Neural cell (in vitro differentiated cells): Measurements from ENCODE around the gene B4GALNT4. TPM values are rescaled to one million over a fixed set of nuclear protein-coding genes. Genes with fewer than 3 reads are reported as not detected.

Source experiments
- H2AFZ ChIP-seq: fragments of 200-600, 300-800 bp; sonication (generic), shearing (Covaris generic); 2 replicates; pipeline ENCODE4 v1.6.0; 2014; ENCODE audit warnings: low read depth, mild to moderate bottlenecking, antibody characterized with exemption, low read length, moderate library complexity
- H3F3A ChIP-seq: fragments of 200-600 bp; shearing (Covaris generic); 2 replicates; pipeline ENCODE4 v1.6.1; 2016; ENCODE audit warnings: mild to moderate bottlenecking, moderate library complexity, mixed read lengths, antibody characterized with exemption, low read length; ENCODE audit not compliant: insufficient read depth, poor library complexity, severe bottlenecking
- H3K27ac ChIP-seq: fragments of 200-600, 300-800 bp; sonication (generic), shearing (Covaris generic); 2 replicates; pipeline ENCODE4 v1.5.1; 2014; ENCODE audit warnings: mild to moderate bottlenecking, low read length, moderate library complexity
- H3K27me3 ChIP-seq: fragments of 300-800, 200-600 bp; sonication (generic), shearing (Covaris generic); 2 replicates; pipeline ENCODE4 v1.6.0; 2014; ENCODE audit warnings: mild to moderate bottlenecking, low read depth, low read length, moderate library complexity; ENCODE audit not compliant: insufficient read depth
- H3K36me3 ChIP-seq: fragments of 300-800, 200-600 bp; sonication (generic), shearing (Covaris generic); 2 replicates; pipeline ENCODE4 v1.5.1; 2014; ENCODE audit warnings: mild to moderate bottlenecking, antibody characterized with exemption, low read length, moderate library complexity; ENCODE audit not compliant: insufficient read depth
- H3K4me2 ChIP-seq: fragments of 300-800, 200-600 bp; sonication (generic), shearing (Covaris generic); 2 replicates; pipeline ENCODE4 v1.6.0; 2014; ENCODE audit warnings: mild to moderate bottlenecking, low read length
- H3K4me3 ChIP-seq: fragments of 300-800, 200-600 bp; sonication (generic), shearing (Covaris generic); 2 replicates; pipeline ENCODE4 v1.5.1; 2014; ENCODE audit warnings: mild to moderate bottlenecking, low read length, moderate library complexity
- H3K79me2 ChIP-seq: fragments of 200-600 bp; shearing (Covaris generic); replicated peaks from 2 replicates; pipeline ENCODE4 v1.6.0; 2014; ENCODE audit warnings: mild to moderate bottlenecking, low read length, moderate library complexity; ENCODE audit not compliant: insufficient read depth
- H3K9ac ChIP-seq: fragments of 300-800, 200-600 bp; sonication (generic), shearing (Covaris generic); 2 replicates; pipeline ENCODE4 v1.6.1; 2016; ENCODE audit warnings: mild to moderate bottlenecking, low read length, mixed read lengths
- H3K9me2 ChIP-seq: fragments of 200-600 bp; shearing (Covaris generic); 2 replicates; pipeline ENCODE4 v1.6.1; 2016; ENCODE audit warnings: mild to moderate bottlenecking, low read length, mixed read lengths; ENCODE audit not compliant: insufficient read depth
- H3K9me3 ChIP-seq: fragments of 200-600, 300-800 bp; sonication (generic), shearing (Covaris generic); 2 replicates; pipeline ENCODE4 v1.6.1; 2016; ENCODE audit warnings: mild to moderate bottlenecking, mixed run types, low read length, moderate library complexity, mixed read lengths
- H4K20me1 ChIP-seq: fragments of 200-600 bp; shearing (Covaris generic); 2 replicates; pipeline ENCODE4 v1.6.1; 2016; ENCODE audit warnings: mild to moderate bottlenecking, mixed run types; ENCODE audit not compliant: insufficient read depth
- EP300 ChIP-seq: fragments of 450-650 bp; conservative IDR thresholded peaks from 2 replicates; pipeline ENCODE4 v1.6.1; 2014; ENCODE audit warnings: antibody characterized with exemption, mild to moderate bottlenecking, moderate library complexity; ENCODE audit not compliant: poor library complexity, severe bottlenecking
- EZH2 ChIP-seq: fragments of 200-600, 300-800 bp; shearing (Covaris generic), sonication (generic); IDR thresholded peaks from 2 replicates; pipeline ENCODE4 v1.6.1; 2014; ENCODE audit warnings: antibody characterized with exemption, low read length, borderline replicate concordance, mild to moderate bottlenecking; ENCODE audit not compliant: insufficient read depth, poor library complexity, severe bottlenecking
- MXI1 ChIP-seq: fragments of 450-650 bp; conservative IDR thresholded peaks from 2 replicates; pipeline ENCODE4 v1.6.1; 2014; ENCODE audit warnings: antibody characterized with exemption, mild to moderate bottlenecking; ENCODE audit not compliant: poor library complexity, severe bottlenecking
- POLR2AphosphoS5 ChIP-seq: IDR thresholded peaks from 2 replicates; pipeline ENCODE4 v1.6.1; 2012
- RAD21 ChIP-seq: fragments of 450-650 bp; conservative IDR thresholded peaks from 2 replicates; pipeline ENCODE4 v1.6.1; 2014; ENCODE audit warnings: antibody characterized with exemption, mild to moderate bottlenecking, moderate library complexity
- SMC3 ChIP-seq: fragments of 450-650 bp; conservative IDR thresholded peaks from 2 replicates; pipeline ENCODE4 v1.6.1; 2014; ENCODE audit warnings: antibody characterized with exemption, mild to moderate bottlenecking, moderate library complexity; ENCODE audit not compliant: poor library complexity
- TAF1 ChIP-seq: IDR thresholded peaks from 2 replicates; pipeline ENCODE4 v1.6.1; 2012; ENCODE audit warnings: low read depth
- polyA plus RNA-seq: library from polyadenylated mRNA; depleted of rRNA; stranded (reverse); fragments of >200 nt; gene quantifications from 2 replicates; pipeline ENCODE4 v1.2.3, GENCODE V29; 2014
- TF ChIP-seq, protein P1 (sequence below): IDR thresholded peaks from 2 replicates; pipeline ENCODE4 v1.6.1; 2012; ENCODE audit warnings: borderline replicate concordance
- TF ChIP-seq, protein P2 (sequence below): fragments of 450-650 bp; IDR thresholded peaks from 2 replicates; pipeline ENCODE4 v1.5.1; 2014; ENCODE audit warnings: antibody characterized with exemption, mild to moderate bottlenecking, moderate library complexity; ENCODE audit not compliant: poor library complexity, severe bottlenecking

B4GALNT4 gene
- polyA plus RNA-seq, 1 donor from 2014 or later = 440 TPM

DNA sequence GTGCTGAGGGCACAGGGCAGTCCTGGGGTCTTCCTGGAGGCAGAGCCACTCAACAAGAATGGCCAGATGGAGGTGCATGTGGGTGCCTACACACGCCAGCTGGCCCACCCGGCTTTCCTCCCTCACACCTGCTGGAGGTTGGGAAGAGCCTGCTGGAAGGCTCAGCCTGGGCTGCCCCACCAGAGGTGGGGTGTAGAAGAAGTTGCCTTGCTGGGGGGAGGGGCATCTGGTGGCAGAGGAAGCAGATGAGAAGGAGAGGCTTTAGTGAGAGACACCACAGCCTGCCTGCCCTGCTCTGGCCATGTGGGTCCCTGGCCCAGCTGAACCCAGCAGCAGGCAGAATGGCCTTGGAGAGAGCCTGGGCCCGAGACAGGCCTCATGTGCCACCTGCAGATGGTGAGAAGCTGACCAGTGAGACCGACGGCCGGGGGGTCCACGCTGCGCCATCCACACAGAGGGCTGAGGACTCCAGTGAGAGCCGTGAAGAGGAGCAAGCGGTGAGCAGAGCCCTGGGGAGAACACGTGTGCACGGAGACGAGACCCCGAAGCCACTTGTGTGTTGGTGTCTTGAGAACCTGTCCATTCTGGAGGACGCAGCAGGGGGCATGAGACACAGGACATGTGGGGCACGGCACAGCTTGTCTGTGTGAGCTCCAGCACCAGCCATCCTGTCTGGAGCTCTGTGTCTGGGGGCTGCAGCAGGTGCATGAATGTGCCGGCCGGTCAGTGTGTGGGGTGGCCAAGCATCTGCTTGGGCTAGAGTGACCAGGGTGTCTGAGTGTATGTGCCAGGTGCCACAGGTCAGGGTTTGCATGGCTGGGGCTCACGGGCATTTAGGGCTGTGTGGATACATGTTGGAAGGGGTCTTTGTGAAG lies 2.7 kb downstream of the B4GALNT4 start:
- no peak overlapping the region for H2AFZ ChIP-seq
- no peak overlapping the region for H3K4me2 ChIP-seq
- H3K36me3 ChIP-seq = peaks cover 7% of the 10 kb centered on the region
- TF ChIP-seq EZH2 (no peak), MXI1 (no peak), POLR2AphosphoS5 (no peak), RAD21 (no peak), SMC3 (no peak), EP300 (no peak), TAF1 (no peak)
- TF ChIP-seq, protein P1, sequence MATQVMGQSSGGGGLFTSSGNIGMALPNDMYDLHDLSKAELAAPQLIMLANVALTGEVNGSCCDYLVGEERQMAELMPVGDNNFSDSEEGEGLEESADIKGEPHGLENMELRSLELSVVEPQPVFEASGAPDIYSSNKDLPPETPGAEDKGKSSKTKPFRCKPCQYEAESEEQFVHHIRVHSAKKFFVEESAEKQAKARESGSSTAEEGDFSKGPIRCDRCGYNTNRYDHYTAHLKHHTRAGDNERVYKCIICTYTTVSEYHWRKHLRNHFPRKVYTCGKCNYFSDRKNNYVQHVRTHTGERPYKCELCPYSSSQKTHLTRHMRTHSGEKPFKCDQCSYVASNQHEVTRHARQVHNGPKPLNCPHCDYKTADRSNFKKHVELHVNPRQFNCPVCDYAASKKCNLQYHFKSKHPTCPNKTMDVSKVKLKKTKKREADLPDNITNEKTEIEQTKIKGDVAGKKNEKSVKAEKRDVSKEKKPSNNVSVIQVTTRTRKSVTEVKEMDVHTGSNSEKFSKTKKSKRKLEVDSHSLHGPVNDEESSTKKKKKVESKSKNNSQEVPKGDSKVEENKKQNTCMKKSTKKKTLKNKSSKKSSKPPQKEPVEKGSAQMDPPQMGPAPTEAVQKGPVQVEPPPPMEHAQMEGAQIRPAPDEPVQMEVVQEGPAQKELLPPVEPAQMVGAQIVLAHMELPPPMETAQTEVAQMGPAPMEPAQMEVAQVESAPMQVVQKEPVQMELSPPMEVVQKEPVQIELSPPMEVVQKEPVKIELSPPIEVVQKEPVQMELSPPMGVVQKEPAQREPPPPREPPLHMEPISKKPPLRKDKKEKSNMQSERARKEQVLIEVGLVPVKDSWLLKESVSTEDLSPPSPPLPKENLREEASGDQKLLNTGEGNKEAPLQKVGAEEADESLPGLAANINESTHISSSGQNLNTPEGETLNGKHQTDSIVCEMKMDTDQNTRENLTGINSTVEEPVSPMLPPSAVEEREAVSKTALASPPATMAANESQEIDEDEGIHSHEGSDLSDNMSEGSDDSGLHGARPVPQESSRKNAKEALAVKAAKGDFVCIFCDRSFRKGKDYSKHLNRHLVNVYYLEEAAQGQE = no peak
- TF ChIP-seq, protein P2, sequence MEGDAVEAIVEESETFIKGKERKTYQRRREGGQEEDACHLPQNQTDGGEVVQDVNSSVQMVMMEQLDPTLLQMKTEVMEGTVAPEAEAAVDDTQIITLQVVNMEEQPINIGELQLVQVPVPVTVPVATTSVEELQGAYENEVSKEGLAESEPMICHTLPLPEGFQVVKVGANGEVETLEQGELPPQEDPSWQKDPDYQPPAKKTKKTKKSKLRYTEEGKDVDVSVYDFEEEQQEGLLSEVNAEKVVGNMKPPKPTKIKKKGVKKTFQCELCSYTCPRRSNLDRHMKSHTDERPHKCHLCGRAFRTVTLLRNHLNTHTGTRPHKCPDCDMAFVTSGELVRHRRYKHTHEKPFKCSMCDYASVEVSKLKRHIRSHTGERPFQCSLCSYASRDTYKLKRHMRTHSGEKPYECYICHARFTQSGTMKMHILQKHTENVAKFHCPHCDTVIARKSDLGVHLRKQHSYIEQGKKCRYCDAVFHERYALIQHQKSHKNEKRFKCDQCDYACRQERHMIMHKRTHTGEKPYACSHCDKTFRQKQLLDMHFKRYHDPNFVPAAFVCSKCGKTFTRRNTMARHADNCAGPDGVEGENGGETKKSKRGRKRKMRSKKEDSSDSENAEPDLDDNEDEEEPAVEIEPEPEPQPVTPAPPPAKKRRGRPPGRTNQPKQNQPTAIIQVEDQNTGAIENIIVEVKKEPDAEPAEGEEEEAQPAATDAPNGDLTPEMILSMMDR = no peak
- no peaks in the 10 kb centered on the region for H4K20me1 ChIP-seq
- peaks cover 16% of the 10 kb centered on the region for H3K79me2 ChIP-seq
- no peaks in the 10 kb centered on the region for H3K9me2 ChIP-seq
- peak overlapping the region; percentile 90 for H3K4me3 ChIP-seq
- no peaks in the 10 kb centered on the region for H3K27me3 ChIP-seq
- no peak overlapping the region for H3K9ac ChIP-seq
- no peaks in the 10 kb centered on the region for H3F3A ChIP-seq
- H3K9me3 ChIP-seq = no peaks in the 10 kb centered on the region
- no peak overlapping the region for H3K27ac ChIP-seq

- Histone ChIP-seq H3F3A (no peaks in the 10 kb centered on the region), H3K9ac (no peak overlapping the region), H3K4me3 (no peak overlapping the region), H3K27me3 (no peaks in the 10 kb centered on the region), H4K20me1 (no peaks in the 10 kb centered on the region), H3K4me2 (no peak overlapping the region), H2AFZ (no peak overlapping the region), H3K27ac (no peak overlapping the region), H3K9me2 (no peaks in the 10 kb centered on the region), H3K9me3 (no peaks in the 10 kb centered on the region), H3K79me2 (peaks cover 16% of the 10 kb centered on the region), H3K36me3 (peaks cover 7% of the 10 kb centered on the region)
- no peak for TF ChIP-seq MXI1
Observed at GRCh38 chr11:372809-373715, 3.8 kb downstream of the B4GALNT4 start.
